H1 (cell line): ENCODE data around the gene MAPK8. TPM values are rescaled to one million over a fixed set of nuclear protein-coding genes. Genes with fewer than 3 reads are reported as not detected.

Experiments used
- CEBPB ChIP-seq: IDR thresholded peaks from 2 replicates; pipeline ENCODE4 v1.6.1; 2012; ENCODE audit warnings: low read depth, low read length
- CHD1 ChIP-seq: IDR thresholded peaks from 2 replicates; pipeline ENCODE4 v1.6.1; 2012; ENCODE audit warnings: low read depth, low read length, improper control_type of control experiment
- EP300 ChIP-seq, 2 experiments: IDR thresholded peaks; 1 replicate in 1 of 2; 2 replicates in 1 of 2; pipeline ENCODE4 v1.6.1; 2011 to 2012; ENCODE audit warnings: low read depth in 2 of 2, low read length in 2 of 2, mild to moderate bottlenecking in 2 of 2, borderline replicate concordance in 1 of 2, inconsistent platforms in 1 of 2, moderate library complexity in 1 of 2
- JUND ChIP-seq: IDR thresholded peaks from 2 replicates; pipeline ENCODE4 v1.6.1; 2011; ENCODE audit warnings: mild to moderate bottlenecking, improper control_type of control experiment, low read length
- PHF8 ChIP-seq: fragments of 200-600 bp; sonication (generic); conservative IDR thresholded peaks from 2 replicates; pipeline ENCODE4 v1.7.1; 2012; ENCODE audit warnings: low read depth, mild to moderate bottlenecking, inconsistent platforms, low read length, moderate library complexity
- POLR2A ChIP-seq, 2 experiments: IDR thresholded peaks; 1 replicate in 1 of 2; 2 replicates in 1 of 2; pipeline ENCODE4 v1.6.1; 2011; ENCODE audit warnings: low read depth in 2 of 2, low read length in 2 of 2, mild to moderate bottlenecking in 2 of 2; ENCODE audit errors: control extremely low read depth in 1 of 2
- RXRA ChIP-seq: IDR thresholded peaks from 2 replicates; pipeline ENCODE4 v1.6.1; 2011; ENCODE audit warnings: low read depth, mild to moderate bottlenecking, low read length, moderate library complexity; ENCODE audit not compliant: insufficient read depth
- SAP30 ChIP-seq: fragments of 300-600 bp; sonication (generic); IDR thresholded peaks from 2 replicates; pipeline ENCODE4 v1.7.1; 2012; ENCODE audit warnings: low read length, moderate library complexity, mild to moderate bottlenecking, inconsistent platforms; ENCODE audit not compliant: insufficient read depth, insufficient replicate concordance
- SIX5 ChIP-seq: IDR thresholded peaks from 2 replicates; pipeline ENCODE4 v1.6.1; 2011; ENCODE audit warnings: mild to moderate bottlenecking, low read depth, low read length
- polyA plus RNA-seq, 7 experiments: library from polyadenylated mRNA; depleted of rRNA in 3 of 7; stranded (reverse) in 5 of 7; unstranded in 2 of 7; fragments of >200 nt in 5 of 7; fragments of 200-250 nt in 2 of 7; gene quantifications; 1 replicate in 5 of 7; 2 replicates in 1 of 7; 4 replicates in 1 of 7; pipeline versions ENCODE4 v1.2.1 to v1.2.3, GENCODE V29; 2011 to 2013; ENCODE audit warnings: missing spikeins in 2 of 7, mixed read lengths in 2 of 7
- total RNA-seq: library from RNA; stranded (reverse); fragmentation: NEBNext Ultra II Directional; extraction: Animal tissue kit (Norgen Biotek cat#: 25700); gene quantifications from 2 replicates; pipeline ENCODE4 v1.2.1, GENCODE V29; 2021
- TF ChIP-seq, protein P1 (sequence below): fragments of 300-600 bp; sonication (generic); IDR thresholded peaks from 2 replicates; pipeline ENCODE4 v1.7.1; 2012; ENCODE audit warnings: low read length, moderate library complexity, mild to moderate bottlenecking, inconsistent platforms; ENCODE audit not compliant: insufficient replicate concordance

MAPK8 gene
- total and polyA plus RNA-seq, 2 of the 8 experiments (the other 6 are each of a cell fraction or from before 2014, with no cell fraction given), result 23.3 to 71.3 TPM

DNA sequence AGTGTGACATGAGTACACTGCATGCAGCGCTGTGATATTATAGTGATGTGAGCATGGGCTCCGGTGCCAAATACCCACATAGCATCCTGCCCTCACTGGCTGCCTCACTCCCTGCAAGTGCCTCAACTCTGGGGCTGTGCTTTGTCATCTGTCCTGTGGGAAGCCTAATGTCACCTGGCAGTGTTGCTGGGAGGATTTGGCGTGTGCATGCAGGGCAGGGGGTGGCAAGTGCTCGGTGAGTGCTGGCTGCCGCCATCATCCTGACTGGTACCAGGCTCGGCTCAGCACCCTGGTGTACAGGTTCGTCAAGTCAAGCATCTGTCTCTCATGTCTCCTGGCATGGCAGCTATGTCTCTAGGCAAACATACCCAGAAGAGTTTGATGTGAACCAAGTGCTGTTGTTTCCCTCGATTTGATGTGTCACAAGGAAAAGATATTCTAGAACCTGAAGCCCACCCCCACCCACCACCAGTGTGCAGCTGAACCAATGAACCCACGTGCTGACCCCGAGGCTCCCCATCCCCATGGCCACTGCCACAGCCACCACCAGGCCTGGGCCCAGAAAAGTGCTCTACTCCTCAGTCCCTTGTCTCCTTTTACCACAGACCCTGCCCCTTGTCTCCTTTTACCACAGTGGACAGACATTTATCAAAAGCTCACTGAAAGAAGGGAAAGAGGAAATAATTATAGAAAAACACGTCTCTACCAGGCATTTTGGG is 135.8 kb downstream of the MAPK8 start (continued):
- TF ChIP-seq, protein P1, sequence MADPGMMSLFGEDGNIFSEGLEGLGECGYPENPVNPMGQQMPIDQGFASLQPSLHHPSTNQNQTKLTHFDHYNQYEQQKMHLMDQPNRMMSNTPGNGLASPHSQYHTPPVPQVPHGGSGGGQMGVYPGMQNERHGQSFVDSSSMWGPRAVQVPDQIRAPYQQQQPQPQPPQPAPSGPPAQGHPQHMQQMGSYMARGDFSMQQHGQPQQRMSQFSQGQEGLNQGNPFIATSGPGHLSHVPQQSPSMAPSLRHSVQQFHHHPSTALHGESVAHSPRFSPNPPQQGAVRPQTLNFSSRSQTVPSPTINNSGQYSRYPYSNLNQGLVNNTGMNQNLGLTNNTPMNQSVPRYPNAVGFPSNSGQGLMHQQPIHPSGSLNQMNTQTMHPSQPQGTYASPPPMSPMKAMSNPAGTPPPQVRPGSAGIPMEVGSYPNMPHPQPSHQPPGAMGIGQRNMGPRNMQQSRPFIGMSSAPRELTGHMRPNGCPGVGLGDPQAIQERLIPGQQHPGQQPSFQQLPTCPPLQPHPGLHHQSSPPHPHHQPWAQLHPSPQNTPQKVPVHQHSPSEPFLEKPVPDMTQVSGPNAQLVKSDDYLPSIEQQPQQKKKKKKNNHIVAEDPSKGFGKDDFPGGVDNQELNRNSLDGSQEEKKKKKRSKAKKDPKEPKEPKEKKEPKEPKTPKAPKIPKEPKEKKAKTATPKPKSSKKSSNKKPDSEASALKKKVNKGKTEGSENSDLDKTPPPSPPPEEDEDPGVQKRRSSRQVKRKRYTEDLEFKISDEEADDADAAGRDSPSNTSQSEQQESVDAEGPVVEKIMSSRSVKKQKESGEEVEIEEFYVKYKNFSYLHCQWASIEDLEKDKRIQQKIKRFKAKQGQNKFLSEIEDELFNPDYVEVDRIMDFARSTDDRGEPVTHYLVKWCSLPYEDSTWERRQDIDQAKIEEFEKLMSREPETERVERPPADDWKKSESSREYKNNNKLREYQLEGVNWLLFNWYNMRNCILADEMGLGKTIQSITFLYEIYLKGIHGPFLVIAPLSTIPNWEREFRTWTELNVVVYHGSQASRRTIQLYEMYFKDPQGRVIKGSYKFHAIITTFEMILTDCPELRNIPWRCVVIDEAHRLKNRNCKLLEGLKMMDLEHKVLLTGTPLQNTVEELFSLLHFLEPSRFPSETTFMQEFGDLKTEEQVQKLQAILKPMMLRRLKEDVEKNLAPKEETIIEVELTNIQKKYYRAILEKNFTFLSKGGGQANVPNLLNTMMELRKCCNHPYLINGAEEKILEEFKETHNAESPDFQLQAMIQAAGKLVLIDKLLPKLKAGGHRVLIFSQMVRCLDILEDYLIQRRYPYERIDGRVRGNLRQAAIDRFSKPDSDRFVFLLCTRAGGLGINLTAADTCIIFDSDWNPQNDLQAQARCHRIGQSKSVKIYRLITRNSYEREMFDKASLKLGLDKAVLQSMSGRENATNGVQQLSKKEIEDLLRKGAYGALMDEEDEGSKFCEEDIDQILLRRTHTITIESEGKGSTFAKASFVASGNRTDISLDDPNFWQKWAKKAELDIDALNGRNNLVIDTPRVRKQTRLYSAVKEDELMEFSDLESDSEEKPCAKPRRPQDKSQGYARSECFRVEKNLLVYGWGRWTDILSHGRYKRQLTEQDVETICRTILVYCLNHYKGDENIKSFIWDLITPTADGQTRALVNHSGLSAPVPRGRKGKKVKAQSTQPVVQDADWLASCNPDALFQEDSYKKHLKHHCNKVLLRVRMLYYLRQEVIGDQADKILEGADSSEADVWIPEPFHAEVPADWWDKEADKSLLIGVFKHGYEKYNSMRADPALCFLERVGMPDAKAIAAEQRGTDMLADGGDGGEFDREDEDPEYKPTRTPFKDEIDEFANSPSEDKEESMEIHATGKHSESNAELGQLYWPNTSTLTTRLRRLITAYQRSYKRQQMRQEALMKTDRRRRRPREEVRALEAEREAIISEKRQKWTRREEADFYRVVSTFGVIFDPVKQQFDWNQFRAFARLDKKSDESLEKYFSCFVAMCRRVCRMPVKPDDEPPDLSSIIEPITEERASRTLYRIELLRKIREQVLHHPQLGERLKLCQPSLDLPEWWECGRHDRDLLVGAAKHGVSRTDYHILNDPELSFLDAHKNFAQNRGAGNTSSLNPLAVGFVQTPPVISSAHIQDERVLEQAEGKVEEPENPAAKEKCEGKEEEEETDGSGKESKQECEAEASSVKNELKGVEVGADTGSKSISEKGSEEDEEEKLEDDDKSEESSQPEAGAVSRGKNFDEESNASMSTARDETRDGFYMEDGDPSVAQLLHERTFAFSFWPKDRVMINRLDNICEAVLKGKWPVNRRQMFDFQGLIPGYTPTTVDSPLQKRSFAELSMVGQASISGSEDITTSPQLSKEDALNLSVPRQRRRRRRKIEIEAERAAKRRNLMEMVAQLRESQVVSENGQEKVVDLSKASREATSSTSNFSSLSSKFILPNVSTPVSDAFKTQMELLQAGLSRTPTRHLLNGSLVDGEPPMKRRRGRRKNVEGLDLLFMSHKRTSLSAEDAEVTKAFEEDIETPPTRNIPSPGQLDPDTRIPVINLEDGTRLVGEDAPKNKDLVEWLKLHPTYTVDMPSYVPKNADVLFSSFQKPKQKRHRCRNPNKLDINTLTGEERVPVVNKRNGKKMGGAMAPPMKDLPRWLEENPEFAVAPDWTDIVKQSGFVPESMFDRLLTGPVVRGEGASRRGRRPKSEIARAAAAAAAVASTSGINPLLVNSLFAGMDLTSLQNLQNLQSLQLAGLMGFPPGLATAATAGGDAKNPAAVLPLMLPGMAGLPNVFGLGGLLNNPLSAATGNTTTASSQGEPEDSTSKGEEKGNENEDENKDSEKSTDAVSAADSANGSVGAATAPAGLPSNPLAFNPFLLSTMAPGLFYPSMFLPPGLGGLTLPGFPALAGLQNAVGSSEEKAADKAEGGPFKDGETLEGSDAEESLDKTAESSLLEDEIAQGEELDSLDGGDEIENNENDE, result no peak
- no peak for TF ChIP-seq RXRA
- TF ChIP-seq JUND, result no peak
- no peak for TF ChIP-seq SAP30
- no peak for TF ChIP-seq EP300 (IDR thresholded peaks at IDR 0.05; ENCODE audit: borderline replicate concordance in 1 of 2, low read depth in 2 of 2, low read length in 2 of 2)
- no peak for TF ChIP-seq POLR2A (IDR thresholded peaks at IDR 0.05; ENCODE audit: control extremely low read depth in 1 of 2, low read depth in 2 of 2, low read length in 2 of 2)
- TF ChIP-seq CHD1, result no peak
- no peak for TF ChIP-seq CEBPB
- no peak for TF ChIP-seq SIX5
- no peak for TF ChIP-seq PHF8
